Fibroblast of lung (primary cell): Measurements from ENCODE around the gene NT5DC3. TPM values are rescaled to one million over a fixed set of nuclear protein-coding genes. Genes with fewer than 3 reads are reported as not detected.
A peak's percentile ranks its signal among the peaks of the same experiment; 100 is the strongest.

Source experiments
- DNase-seq, 2 donors: peaks; one replicate each; pipeline versions ENCODE4 v3.0.0 to v3.0.0-alpha.2; 2010; ENCODE audit warnings: low read depth in 2 of 2
- H2AFZ ChIP-seq: 2 replicates; pipeline ENCODE4 v1.5.1; 2012; ENCODE audit warnings: low read length, control low read depth, inconsistent platforms
- H3K27ac ChIP-seq: 2 replicates; pipeline ENCODE4 v1.5.1; 2011; ENCODE audit warnings: low read length, control low read depth; ENCODE audit not compliant: insufficient read depth
- H3K27me3 ChIP-seq: 2 replicates; pipeline ENCODE4 v1.5.1; 2011; ENCODE audit warnings: mild to moderate bottlenecking, low read length; ENCODE audit not compliant: control insufficient read depth, insufficient read depth
- H3K36me3 ChIP-seq: 2 replicates; pipeline ENCODE4 v1.5.1; 2011; ENCODE audit warnings: low read length; ENCODE audit not compliant: control insufficient read depth, insufficient read depth
- H3K4me1 ChIP-seq: 2 replicates; pipeline ENCODE4 v1.5.1; 2011; ENCODE audit warnings: low read length; ENCODE audit not compliant: control insufficient read depth, insufficient read depth; ENCODE audit errors: extremely low read depth
- H3K4me2 ChIP-seq: 2 replicates; pipeline ENCODE4 v1.5.1; 2011; ENCODE audit warnings: low read length, control low read depth; ENCODE audit not compliant: insufficient read depth; ENCODE audit errors: extremely low read depth
- H3K4me3 ChIP-seq, 4 experiments: fragments of 200-600 bp in 1 of 4; sonication (generic) in 1 of 4; replicated peaks in 1 of 4; 2 replicates each; pipeline ENCODE4 v1.5.1; 2011 to 2016; ENCODE audit warnings: low read length in 4 of 4, low read depth in 3 of 4, mild to moderate bottlenecking in 3 of 4, control low read depth in 2 of 4, inconsistent platforms in 1 of 4, mixed read lengths in 1 of 4; ENCODE audit not compliant: insufficient read depth in 1 of 4; ENCODE audit errors: control extremely low read depth in 1 of 4
- H3K79me2 ChIP-seq: 2 replicates; pipeline ENCODE4 v1.5.1; 2012; ENCODE audit warnings: mild to moderate bottlenecking, low read length, inconsistent platforms; ENCODE audit not compliant: control insufficient read depth, insufficient read depth
- H3K9ac ChIP-seq: 2 replicates; pipeline ENCODE4 v1.5.1; 2011; ENCODE audit warnings: mild to moderate bottlenecking, low read length, control low read depth; ENCODE audit not compliant: insufficient read depth
- H3K9me3 ChIP-seq: 2 replicates; pipeline ENCODE4 v1.5.1; 2012; ENCODE audit warnings: low read depth, low read length; ENCODE audit not compliant: control insufficient read depth, insufficient read depth
- H4K20me1 ChIP-seq: 2 replicates; pipeline ENCODE4 v1.5.1; 2011; ENCODE audit warnings: low read length; ENCODE audit not compliant: control insufficient read depth, insufficient read depth; ENCODE audit errors: extremely low read depth
- CTCF ChIP-seq, 2 donors: IDR thresholded peaks in 1 of 2; conservative IDR thresholded peaks in 1 of 2; 1 replicate in 1 of 2; 2 replicates in 1 of 2; pipeline ENCODE4 v1.5.1; 2011 to 2012; ENCODE audit warnings: low read length in 2 of 2, control low read depth in 1 of 2, inconsistent platforms in 1 of 2, low read depth in 1 of 2, mild to moderate bottlenecking in 1 of 2
- EZH2 ChIP-seq: IDR thresholded peaks from 2 replicates; pipeline ENCODE4 v1.5.1; 2012; ENCODE audit warnings: low read length, control low read depth, mild to moderate bottlenecking; ENCODE audit errors: missing control alignments
- polyA plus RNA-seq, 2 donors: library from polyadenylated mRNA; depleted of rRNA in 1 of 2; stranded (reverse) in 1 of 2; unstranded in 1 of 2; fragments of >200 nt; gene quantifications; 2 replicates each; pipeline ENCODE4 v1.2.1, GENCODE V29; 2011 to 2012; ENCODE audit warnings: missing spikeins in 1 of 2
- total RNA-seq: library from RNA; depleted of rRNA; stranded (reverse); fragments of >200 nt; gene quantifications from 2 replicates; pipeline ENCODE4 v1.2.1, GENCODE V29; 2014

Gene NT5DC3
- total and polyA plus RNA-seq, 2 donors (not counting 1 experiment from before 2014, with no cell fraction given): 4.1 to 10.4 TPM

- Histone ChIP-seq H2AFZ (no peak overlapping the region), H3K4me1 (no peaks in the 10 kb centered on the region), H3K27me3 (no peaks in the 10 kb centered on the region), H3K79me2 (no peaks in the 10 kb centered on the region), H3K36me3 (peaks cover 6% of the 10 kb centered on the region), H3K9ac (no peak overlapping the region), H3K27ac (no peak overlapping the region), H4K20me1 (no peaks in the 10 kb centered on the region), H3K4me2 (no peak overlapping the region), H3K9me3 (no peaks in the 10 kb centered on the region), H3K4me3 (no peak overlapping the region)
- DNase-seq: peak; percentile 22 to 36
- TF ChIP-seq CTCF (conservative IDR thresholded peaks at IDR 0.05 in 1 of 2, IDR thresholded peaks at IDR 0.05 in 1 of 2; ENCODE audit: low read depth in 1 of 2, low read length in 2 of 2) (no peak), EZH2 (no peak)
These were observed 67.7 kb downstream of the NT5DC3 start for GRCh38 chr12:103773109-103773910.

DNA sequence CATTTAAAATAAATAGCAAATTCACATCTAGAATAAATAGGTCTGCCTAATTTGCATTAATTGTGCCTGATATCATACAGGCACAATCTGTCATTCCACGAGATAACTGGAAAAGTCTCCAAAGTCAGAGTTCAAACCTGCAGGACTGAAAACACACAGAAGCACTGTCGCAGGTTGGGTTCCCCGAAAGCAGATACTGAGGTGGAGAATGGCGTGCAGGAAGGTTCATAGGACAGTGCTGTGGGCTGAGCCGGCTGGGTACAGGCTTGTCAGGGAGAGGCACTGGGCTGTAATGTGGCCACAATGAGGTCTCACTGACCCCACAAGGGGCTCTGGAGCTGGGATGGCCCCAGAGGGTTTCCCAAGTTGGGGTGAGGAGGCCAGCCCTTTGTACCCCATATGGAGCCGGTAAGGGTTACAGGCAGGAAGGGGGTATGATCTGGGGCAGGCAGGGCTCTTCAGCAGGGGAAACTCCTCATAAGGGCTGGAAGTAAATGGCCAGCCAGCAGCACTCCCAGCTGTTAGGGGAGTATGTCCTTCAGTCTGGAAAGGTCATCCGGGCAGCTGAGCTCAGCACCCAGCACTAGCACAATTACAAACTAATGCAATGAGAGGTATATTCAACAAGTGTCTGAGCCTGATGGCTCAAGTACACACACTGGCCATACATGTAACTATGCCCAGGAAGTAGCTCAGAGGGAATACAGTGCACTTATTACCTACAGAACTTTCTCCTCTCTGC is 68.5 kb downstream of the NT5DC3 start:
- H3K79me2 ChIP-seq: no peaks in the 10 kb centered on the region
- H3K27ac ChIP-seq: no peak overlapping the region
- no peak overlapping the region for H3K4me3 ChIP-seq
- DNase-seq: no peak
- TF ChIP-seq EZH2 (no peak), CTCF (conservative IDR thresholded peaks at IDR 0.05 in 1 of 2, IDR thresholded peaks at IDR 0.05 in 1 of 2; ENCODE audit: low read depth in 1 of 2, low read length in 2 of 2) (peak in 1 of 2 donors; percentile 0)
- H3K36me3 ChIP-seq: peaks cover 6% of the 10 kb centered on the region
- H3K4me1 ChIP-seq: no peaks in the 10 kb centered on the region
- no peaks in the 10 kb centered on the region for H3K27me3 ChIP-seq
- no peak overlapping the region for H3K4me2 ChIP-seq
- H2AFZ ChIP-seq: no peak overlapping the region
- H4K20me1 ChIP-seq: no peaks in the 10 kb centered on the region
- no peaks in the 10 kb centered on the region for H3K9me3 ChIP-seq
- H3K9ac ChIP-seq: no peak overlapping the region

GRCh38 chr12:103771466-103771865 is 69.6 kb downstream of the NT5DC3 start:
- Histone ChIP-seq H3K4me2 (no peak overlapping the region), H3K27me3 (no peaks in the 10 kb centered on the region), H3K4me3 (no peak overlapping the region), H3K9me3 (no peaks in the 10 kb centered on the region), H2AFZ (no peak overlapping the region), H3K4me1 (no peaks in the 10 kb centered on the region), H3K9ac (no peak overlapping the region), H3K27ac (no peak overlapping the region), H3K36me3 (peaks cover 1% of the 10 kb centered on the region), H4K20me1 (no peaks in the 10 kb centered on the region), H3K79me2 (no peaks in the 10 kb centered on the region)
- TF ChIP-seq CTCF (conservative IDR thresholded peaks at IDR 0.05 in 1 of 2, IDR thresholded peaks at IDR 0.05 in 1 of 2; ENCODE audit: low read depth in 1 of 2, low read length in 2 of 2): peak; percentile 76 to 80
- TF ChIP-seq EZH2: no peak
- DNase-seq: peak; percentile 32 to 61
